Activated T-cell treated with anti-CD3 and anti-CD28 coated beads for 1 hour (primary cell): ENCODE data around the gene ANTXR2.

ENCODE experiments used
- DNase-seq: peaks from one replicate; pipeline ENCODE4 v3.0.0-alpha.2; 2020; ENCODE audit warnings: low read depth

ANTXR2 gene

GRCh38 chr4:79983431-79983830 lies 89.6 kb downstream of the ANTXR2 start:
- no peak for DNase-seq

DNA sequence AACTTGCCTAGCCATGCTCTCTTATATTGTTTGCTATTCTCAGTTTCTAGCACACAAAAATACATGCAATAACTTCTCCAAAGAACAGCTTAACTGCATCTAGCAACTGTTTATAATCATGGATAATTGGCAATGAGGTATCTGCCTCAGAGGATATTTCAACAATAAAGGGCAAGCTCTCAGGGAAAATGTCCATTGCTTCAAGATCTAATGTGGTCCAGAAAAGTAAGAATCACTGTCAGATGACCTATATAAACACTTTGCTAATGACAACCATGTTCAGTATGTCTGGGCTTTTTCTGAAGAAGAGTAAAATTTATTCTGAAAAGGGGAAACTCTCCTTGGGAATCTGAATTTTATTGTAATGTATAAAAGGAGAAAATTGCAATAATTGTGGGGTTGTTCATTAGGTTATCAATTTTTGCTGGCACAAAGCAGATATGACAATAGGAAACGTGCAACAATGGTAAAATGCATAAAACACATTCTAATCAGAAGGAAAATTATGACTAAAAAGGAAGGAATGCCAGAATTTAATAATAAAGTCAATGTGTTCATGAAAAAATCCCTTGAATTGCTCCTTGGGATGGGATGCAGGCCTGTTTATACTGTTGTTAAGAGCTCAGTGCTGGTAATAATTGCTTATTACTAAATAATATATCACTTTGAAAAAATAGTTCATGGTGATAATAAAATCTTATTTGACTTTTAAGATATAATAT lies 90.3 kb downstream of the ANTXR2 start:
- no peak for DNase-seq

DNA sequence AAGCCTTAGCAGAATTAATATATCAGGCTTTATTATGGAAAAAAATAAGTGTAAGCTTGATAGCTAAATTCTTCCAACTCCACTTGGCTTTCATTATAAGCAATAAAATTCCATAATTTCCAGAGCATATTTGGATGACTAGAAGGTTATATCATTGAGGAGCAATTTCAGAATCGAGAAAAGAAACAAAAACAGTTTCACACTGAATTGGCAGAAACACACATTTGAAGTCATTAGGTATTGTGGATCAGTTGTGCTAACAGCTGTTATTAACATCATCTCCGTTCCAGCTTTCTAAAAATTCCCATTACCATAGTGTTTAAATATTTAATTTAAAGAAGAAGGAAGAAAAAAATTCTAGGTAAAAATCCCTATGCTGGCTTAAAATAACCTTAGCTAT lies 92.6 kb downstream of the ANTXR2 start:
- no peak for DNase-seq

DNA sequence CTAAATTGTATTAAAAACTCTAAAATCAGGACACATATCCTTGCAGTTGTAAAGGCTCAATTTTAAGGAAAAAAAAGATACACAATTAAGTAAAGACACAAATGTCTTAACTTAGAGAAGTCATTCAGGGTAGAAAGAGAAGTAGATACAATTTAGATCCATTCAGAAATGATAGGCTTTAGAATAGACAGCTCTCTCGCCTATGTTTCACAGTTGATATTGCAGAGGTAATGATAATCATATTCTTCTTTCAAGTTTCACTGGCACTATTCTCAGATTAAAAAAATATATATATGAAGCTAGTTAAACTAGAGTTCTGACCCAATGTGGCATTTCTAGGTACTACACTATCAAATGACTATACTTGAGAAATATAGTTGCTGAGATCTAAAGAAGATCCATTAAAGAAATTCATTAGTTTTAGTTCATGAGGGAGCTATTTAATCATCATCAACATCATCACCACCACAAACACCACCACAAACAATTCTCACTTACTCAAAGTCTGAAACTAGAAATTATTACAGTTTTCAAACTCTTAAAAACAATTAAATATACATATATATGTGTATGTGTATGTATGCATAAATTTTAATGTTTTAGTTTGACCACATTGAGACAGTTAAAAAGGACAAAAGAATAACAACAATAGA lies 93.1 kb downstream of the ANTXR2 start:
- DNase-seq = no peak

DNA sequence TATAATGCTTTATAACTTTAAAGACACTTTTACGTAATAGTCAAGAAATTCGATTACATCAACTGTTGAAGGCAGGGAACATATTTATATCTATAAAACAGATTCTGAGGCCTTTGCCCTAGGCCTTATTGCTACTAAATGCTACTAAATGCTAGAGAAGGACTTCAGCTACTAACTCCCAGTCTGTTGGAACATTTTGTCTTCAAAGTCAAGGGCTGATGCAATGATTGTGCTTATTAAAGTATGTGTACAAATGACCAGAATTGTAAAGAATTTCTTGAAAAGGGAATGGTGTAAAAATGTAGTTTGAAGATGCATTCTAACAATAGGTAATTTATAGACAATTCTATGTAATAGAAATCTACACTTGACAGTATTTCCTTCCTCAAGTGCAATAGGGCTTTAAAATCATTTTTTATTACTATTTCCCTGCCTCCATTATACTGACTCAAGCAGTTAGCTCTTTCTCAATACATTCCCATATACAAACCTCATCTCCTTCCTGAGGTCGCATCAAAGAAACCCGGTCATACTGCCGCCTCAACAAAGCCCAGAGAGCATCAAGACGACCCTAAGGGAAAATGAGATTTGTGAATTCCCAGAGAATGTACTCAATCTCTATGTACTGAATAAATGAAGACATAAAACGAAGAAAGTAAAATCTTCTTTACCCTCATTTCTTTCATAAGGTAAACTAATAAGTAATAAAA lies 95.7 kb downstream of the ANTXR2 start:
- DNase-seq = no peak

DNA sequence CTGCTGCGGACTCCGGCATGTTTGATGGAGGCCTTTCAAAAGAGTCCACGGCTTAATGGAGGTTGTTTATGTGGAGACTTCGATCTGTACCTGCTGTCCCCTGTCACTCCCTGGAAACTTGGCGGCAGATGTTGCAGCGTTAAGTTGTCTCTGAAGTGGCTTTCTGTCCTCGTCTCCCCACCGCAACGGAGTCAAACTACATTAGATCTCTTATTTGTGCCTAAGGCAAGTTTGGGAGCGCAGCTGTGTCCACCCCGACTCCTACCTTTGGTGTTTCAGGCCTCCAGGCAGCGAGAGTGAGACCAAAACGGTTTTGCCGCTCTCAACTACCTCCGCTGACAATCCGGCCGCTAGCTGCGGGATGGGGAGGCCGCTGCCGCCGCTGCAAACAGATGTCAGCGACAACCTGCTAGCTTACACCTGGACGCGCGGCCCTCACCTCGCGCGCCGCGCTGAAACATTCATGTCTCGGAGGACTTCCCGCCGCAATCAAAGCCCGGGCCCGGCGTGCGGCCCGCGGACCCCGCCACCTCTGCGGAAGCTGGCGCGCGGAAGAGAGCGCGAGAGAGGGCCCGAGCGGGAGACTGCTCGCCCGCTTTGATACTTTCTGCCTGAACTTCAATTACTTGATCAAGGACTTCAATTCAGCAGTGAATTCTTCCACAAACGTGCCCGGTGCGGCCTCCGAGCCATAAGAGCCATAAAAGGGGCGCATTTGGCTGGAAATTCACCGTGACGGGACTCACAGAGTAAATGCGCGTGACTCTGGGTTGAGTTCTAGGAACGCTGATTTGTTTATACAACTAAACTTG lies 108.4 kb downstream of the ANTXR2 start:
- DNase-seq = no peak

DNA sequence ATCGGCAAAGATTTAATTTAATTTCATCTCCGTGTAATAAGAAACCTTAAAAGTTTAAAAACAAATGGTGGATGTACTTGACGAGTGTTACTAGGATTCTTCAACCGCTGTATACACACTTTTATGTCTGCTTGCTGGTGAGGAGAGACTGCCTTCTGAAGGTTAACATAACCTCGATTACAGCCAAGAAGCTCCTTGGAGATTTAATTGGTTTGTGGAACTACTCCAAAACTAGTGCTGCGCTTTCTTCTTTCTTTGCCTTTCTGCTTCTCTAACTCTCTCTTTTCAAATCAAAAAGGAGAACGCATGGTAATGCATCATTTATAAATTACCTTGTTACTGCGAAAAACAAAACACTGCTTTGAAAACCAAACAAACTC lies 109.0 kb downstream of the ANTXR2 start:
- no peak for DNase-seq

DNA sequence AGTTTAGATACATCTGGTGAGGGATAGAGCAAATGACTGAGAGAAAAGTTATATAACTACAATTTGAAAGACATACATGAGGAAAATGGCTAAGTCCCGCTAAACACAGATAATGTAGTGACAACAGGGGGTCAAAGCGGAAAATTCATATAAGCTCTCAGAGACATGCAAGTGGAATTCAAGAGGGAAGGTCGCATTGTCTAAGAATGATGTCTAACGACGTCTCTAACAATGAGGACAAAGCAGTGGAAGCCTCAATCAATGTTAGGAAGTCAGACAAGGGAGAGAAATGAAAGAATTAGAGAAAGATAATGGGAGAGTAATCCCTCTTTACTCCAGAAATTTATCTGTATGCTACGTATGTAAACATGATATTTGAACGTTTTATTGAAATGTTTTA lies 113.4 kb downstream of the ANTXR2 start:
- no peak for DNase-seq

- DNase-seq = no peak
Observed at GRCh38 chr4:79958466-79959264, 114.4 kb downstream of the ANTXR2 start.

DNA sequence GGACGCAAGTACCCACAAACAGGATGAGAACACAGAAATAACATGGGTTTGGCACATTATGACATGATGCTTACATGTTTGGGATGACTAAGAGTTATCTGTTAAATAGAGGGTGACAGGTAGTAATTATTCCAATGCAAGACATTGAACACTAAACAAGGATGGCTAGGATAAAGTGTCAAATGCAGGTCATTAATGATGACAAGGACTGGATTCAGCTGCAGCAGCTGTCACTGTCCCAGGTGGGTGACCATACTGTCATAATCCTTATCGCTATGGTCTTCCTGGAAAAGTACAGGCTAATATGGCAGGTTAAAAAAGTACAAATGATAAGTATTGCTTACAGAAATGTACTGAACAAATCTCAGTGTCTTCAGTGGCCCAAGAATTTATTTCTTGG lies 123.9 kb downstream of the ANTXR2 start:
- no peak for DNase-seq

GRCh38 chr4:79948739-79949138 lies 124.3 kb downstream of the ANTXR2 start:
- DNase-seq = no peak

- DNase-seq = no peak
Observed at GRCh38 chr4:79948261-79948660, 124.8 kb downstream of the ANTXR2 start.

DNA sequence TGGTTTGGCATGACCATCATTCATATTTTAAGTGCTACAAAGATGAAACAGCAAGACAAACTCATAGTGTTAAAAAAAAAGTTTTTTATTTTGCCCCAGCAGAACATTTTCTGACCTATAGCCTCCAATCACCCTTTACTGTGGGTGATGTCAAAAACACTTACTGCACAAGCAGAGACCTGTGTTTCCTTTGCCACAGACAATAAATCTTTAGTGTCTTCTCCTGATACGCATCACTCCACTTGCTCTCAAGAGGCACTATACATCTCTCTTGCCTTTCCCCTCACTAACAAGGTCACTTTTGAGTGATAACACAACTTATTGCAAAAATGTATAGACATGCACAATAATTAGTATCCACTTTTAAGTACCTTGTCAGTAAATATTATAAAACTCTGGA lies 125.6 kb downstream of the ANTXR2 start:
- DNase-seq = no peak

DNA sequence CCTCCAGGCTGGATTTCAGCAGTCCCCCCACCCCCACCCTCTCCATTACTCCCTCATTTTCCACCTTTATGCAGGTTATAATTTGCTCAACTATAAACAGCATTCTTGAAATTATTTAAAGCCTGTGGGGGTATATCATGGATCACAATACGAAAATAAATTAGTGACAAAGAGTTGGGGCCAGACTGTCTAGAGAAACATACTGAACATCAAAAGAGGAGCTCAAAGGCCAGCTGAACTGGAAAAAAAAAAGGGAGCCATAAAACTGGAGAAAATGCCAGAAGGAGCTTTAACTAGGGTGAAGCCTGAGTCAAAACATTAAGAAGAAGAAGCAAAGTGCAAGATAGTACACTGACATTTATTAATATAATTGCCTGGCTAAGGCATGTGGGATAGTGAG lies 137.8 kb downstream of the ANTXR2 start:
- DNase-seq = no peak

- DNase-seq = no peak
Observed at GRCh38 chr4:79934660-79935059, 138.4 kb downstream of the ANTXR2 start.

DNA sequence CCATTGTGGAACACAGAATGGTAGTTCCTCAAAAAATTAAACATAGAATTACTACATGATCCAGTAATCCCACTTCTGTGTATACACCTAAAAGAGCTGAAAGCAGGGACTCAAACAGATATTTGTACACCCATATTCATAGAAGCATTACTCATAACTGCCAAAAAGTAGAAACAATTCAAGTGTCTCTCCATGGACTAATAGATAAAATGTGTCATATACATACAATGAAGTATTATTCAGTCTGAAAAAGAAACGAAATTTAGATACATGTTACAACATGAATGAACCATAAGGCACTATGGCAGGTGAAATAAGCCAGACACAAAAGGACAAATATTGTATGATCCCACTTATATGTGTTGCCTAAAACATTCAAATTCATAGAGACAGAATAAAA lies 145.1 kb downstream of the ANTXR2 start:
- no peak for DNase-seq

DNA sequence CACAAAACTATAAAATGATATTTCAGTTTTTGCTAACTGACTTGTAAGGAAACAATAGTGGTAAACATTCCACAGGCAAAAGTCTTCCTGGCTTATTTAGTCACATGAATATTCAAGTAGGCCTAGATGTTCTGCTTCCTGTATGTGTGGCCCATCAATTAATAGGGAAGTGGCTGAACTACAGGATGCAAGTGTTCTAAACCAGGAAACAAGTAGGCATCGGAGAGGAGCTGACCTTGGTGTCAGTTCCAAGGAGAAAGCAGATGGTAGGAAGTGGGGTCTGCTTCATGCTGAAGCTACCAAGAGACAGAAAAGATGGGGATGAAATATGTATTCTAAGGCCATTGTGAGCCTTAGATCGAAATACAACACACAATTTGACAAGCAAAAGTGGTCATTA lies 149.7 kb downstream of the ANTXR2 start:
- no peak for DNase-seq

DNA sequence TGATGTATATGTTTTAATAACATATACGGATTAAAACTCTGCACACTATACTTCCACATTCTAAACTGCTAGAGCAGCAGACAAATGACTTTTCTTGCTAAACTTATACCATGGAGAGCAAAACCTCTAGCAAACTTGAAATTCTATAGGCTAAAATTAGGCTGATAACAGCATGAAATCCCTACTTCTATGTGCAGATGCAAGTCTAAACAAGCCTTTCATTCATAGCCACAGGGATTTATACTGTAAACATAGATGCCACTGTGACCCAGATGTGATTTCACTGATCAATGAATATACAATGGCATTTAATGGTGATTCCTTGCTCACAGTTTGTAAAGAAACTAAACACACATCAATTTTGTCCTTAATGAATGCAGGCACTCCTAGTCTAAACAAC lies 151.0 kb downstream of the ANTXR2 start:
- DNase-seq = no peak

GRCh38 chr4:79920163-79920853 lies 152.7 kb downstream of the ANTXR2 start:
- no peak for DNase-seq

DNA sequence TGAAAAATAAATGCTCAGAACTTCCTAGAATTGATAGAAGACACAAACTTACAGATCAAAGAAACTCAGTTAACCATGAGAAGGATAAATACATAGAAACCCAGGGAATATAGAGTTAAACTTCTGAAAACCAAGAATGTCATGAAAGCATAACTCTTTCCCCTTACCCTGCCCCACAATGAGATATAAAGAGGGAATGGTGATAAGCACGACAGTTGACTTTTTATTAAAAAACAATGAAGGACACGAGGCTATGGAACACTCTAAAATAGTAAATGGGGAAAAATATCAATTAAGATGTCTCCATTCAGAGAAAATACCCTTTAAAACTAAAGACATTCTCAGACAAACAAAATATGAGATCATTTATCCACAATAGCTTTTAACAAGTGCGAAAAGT lies 154.7 kb downstream of the ANTXR2 start:
- DNase-seq = no peak

- peak; percentile 21 for DNase-seq
Observed at GRCh38 chr4:79917246-79917645, 155.8 kb downstream of the ANTXR2 start.
